Activated T-helper 2 cell treated with anti-CD3 and anti-CD28 coated beads, Interferon-gamma antibody, Interleukin-2, Interleukin-4, amounts not matched to agents 10 μg/mL and 5 μg/mL and 100 μg/mL, durations not matched to agents 14 hours and 24 hours and 36 hours (primary cell): ENCODE data around the gene PPFIA2. TPM values are rescaled to one million over a fixed set of nuclear protein-coding genes. Genes with fewer than 3 reads are reported as not detected.
"Not testable (repeated sequence)": the region's sequence is repeated elsewhere in the genome, so short reads cannot be mapped to it uniquely, and the experiment has no call there.

Experiments
- DNase-seq: peaks from one replicate; pipeline ENCODE4 v3.0.0; 2021; ENCODE audit warnings: low spot score
- H3K27ac Mint-ChIP-seq: one replicate; pipeline ENCODE4 v1.8.0; 2021; ENCODE audit warnings: mixed read lengths
- H3K27me3 Mint-ChIP-seq: one replicate; pipeline ENCODE4 v1.8.0; 2021; ENCODE audit warnings: low read depth, mixed read lengths
- H3K36me3 Mint-ChIP-seq: one replicate; pipeline ENCODE4 v1.8.0; 2021; ENCODE audit warnings: low read depth, mixed read lengths
- H3K4me1 Mint-ChIP-seq: one replicate; pipeline ENCODE4 v1.8.0; 2021; ENCODE audit warnings: low read depth, mixed read lengths
- H3K4me3 Mint-ChIP-seq: one replicate; pipeline ENCODE4 v1.8.0; 2021; ENCODE audit warnings: low read depth, mild to moderate bottlenecking, moderate library complexity, mixed read lengths
- H3K9me3 Mint-ChIP-seq: one replicate; pipeline ENCODE4 v1.8.0; 2021; ENCODE audit warnings: mixed read lengths
- intact Hi-C: fragments of 100-400 bp; cut with micrococcal nuclease; formaldehyde crosslinking; loops from one replicate; pipeline ENCODE4 v1.15.1; 2023
- total RNA-seq: library from RNA; stranded (reverse); gene quantifications from 2 replicates; pipeline ENCODE4 v1.2.3, GENCODE V29; 2022

Gene PPFIA2
- total RNA-seq, 1 donor from 2014 or later = not detected

GRCh38 chr12:81245907-81246570 is 513.1 kb downstream of the PPFIA2 start:
- no peak for DNase-seq
- no peaks in the 10 kb centered on the region for H3K27me3 Mint-ChIP-seq
- H3K4me1 Mint-ChIP-seq = no peaks in the 10 kb centered on the region
- no peak overlapping the region for H3K4me3 Mint-ChIP-seq
- peaks cover 12% of the 10 kb centered on the region for H3K9me3 Mint-ChIP-seq
- intact Hi-C loops = no loop called here
- H3K36me3 Mint-ChIP-seq = no peaks in the 10 kb centered on the region
- no peak overlapping the region for H3K27ac Mint-ChIP-seq

- H3K36me3 Mint-ChIP-seq = no peaks in the 10 kb centered on the region
- no peaks in the 10 kb centered on the region for H3K27me3 Mint-ChIP-seq
- peaks cover 12% of the 10 kb centered on the region for H3K9me3 Mint-ChIP-seq
- H3K27ac Mint-ChIP-seq = no peak overlapping the region
- H3K4me1 Mint-ChIP-seq = no peaks in the 10 kb centered on the region
- DNase-seq = no peak
- H3K4me3 Mint-ChIP-seq = no peak overlapping the region
- intact Hi-C loops = no loop called here
Measured at GRCh38 chr12:81245458-81245857, 513.7 kb downstream of the PPFIA2 start.

GRCh38 chr12:81231574-81232368 is 527.4 kb downstream of the PPFIA2 start:
- no peak for DNase-seq
- Mint-ChIP-seq H3K4me1 (no peaks in the 10 kb centered on the region), H3K9me3 (no peaks in the 10 kb centered on the region), H3K36me3 (no peaks in the 10 kb centered on the region), H3K27ac (no peak overlapping the region), H3K4me3 (no peak overlapping the region), H3K27me3 (no peaks in the 10 kb centered on the region)
- intact Hi-C loops = no loop called here

- Mint-ChIP-seq H3K27me3 (no peaks in the 10 kb centered on the region), H3K27ac (no peak overlapping the region), H3K4me3 (no peak overlapping the region), H3K36me3 (no peaks in the 10 kb centered on the region), H3K4me1 (no peaks in the 10 kb centered on the region), H3K9me3 (no peaks in the 10 kb centered on the region)
- DNase-seq = no peak
- intact Hi-C loops = no loop called here
Measured at GRCh38 chr12:81229759-81230158, 529.4 kb downstream of the PPFIA2 start.

GRCh38 chr12:81224626-81225025 is 534.5 kb downstream of the PPFIA2 start:
- no peaks in the 10 kb centered on the region for H3K4me1 Mint-ChIP-seq
- no peak overlapping the region for H3K27ac Mint-ChIP-seq
- intact Hi-C loops = no loop called here
- no peak for DNase-seq
- no peaks in the 10 kb centered on the region for H3K36me3 Mint-ChIP-seq
- no peak overlapping the region for H3K4me3 Mint-ChIP-seq
- no peaks in the 10 kb centered on the region for H3K9me3 Mint-ChIP-seq
- no peaks in the 10 kb centered on the region for H3K27me3 Mint-ChIP-seq

GRCh38 chr12:81222846-81223592 is 536.1 kb downstream of the PPFIA2 start:
- H3K4me1 Mint-ChIP-seq = no peaks in the 10 kb centered on the region
- DNase-seq = no peak
- intact Hi-C loops = no loop called here
- no peak overlapping the region for H3K4me3 Mint-ChIP-seq
- H3K36me3 Mint-ChIP-seq = no peaks in the 10 kb centered on the region
- no peak overlapping the region for H3K27ac Mint-ChIP-seq
- no peaks in the 10 kb centered on the region for H3K27me3 Mint-ChIP-seq
- no peaks in the 10 kb centered on the region for H3K9me3 Mint-ChIP-seq

GRCh38 chr12:81221681-81222080 is 537.5 kb downstream of the PPFIA2 start:
- H3K4me3 Mint-ChIP-seq = no peak overlapping the region
- H3K27ac Mint-ChIP-seq = no peak overlapping the region

GRCh38 chr12:81216739-81217138 is 542.4 kb downstream of the PPFIA2 start:
- Mint-ChIP-seq H3K4me1 (no peaks in the 10 kb centered on the region), H3K27me3 (no peaks in the 10 kb centered on the region), H3K36me3 (no peaks in the 10 kb centered on the region), H3K9me3 (no peaks in the 10 kb centered on the region), H3K27ac (no peak overlapping the region), H3K4me3 (no peak overlapping the region)
- intact Hi-C loops = no loop called here
- DNase-seq = no peak

More at GRCh38 chr12:81221681-81222080, 537.5 kb downstream of the PPFIA2 start:
- Mint-ChIP-seq H3K36me3 (no peaks in the 10 kb centered on the region), H3K4me1 (no peaks in the 10 kb centered on the region), H3K27me3 (no peaks in the 10 kb centered on the region), H3K9me3 (no peaks in the 10 kb centered on the region)
- no peak for DNase-seq
- intact Hi-C loops = no loop called here

GRCh38 chr12:81212996-81213696 is 546.0 kb downstream of the PPFIA2 start:
- Mint-ChIP-seq H3K36me3 (no peaks in the 10 kb centered on the region), H3K4me1 (no peaks in the 10 kb centered on the region), H3K4me3 (no peak overlapping the region), H3K9me3 (no peaks in the 10 kb centered on the region), H3K27me3 (no peaks in the 10 kb centered on the region), H3K27ac (no peak overlapping the region)
- DNase-seq = no peak
- intact Hi-C loops = no loop called here

GRCh38 chr12:81211306-81211705 is 547.8 kb downstream of the PPFIA2 start:
- H3K9me3 Mint-ChIP-seq = no peaks in the 10 kb centered on the region
- intact Hi-C loops = no loop called here
- no peak overlapping the region for H3K27ac Mint-ChIP-seq
- H3K36me3 Mint-ChIP-seq = no peaks in the 10 kb centered on the region
- H3K27me3 Mint-ChIP-seq = no peaks in the 10 kb centered on the region
- H3K4me3 Mint-ChIP-seq = no peak overlapping the region
- DNase-seq = no peak
- no peaks in the 10 kb centered on the region for H3K4me1 Mint-ChIP-seq

- DNase-seq, H3K9me3 Mint-ChIP-seq, H3K4me3 Mint-ChIP-seq, intact Hi-C loops, H3K27ac Mint-ChIP-seq, H3K4me1 Mint-ChIP-seq, H3K27me3 Mint-ChIP-seq, H3K36me3 Mint-ChIP-seq: not testable (repeated sequence)
Measured at GRCh38 chr12:81209772-81210225, 549.4 kb downstream of the PPFIA2 start.

GRCh38 chr12:81209012-81209411 is 550.1 kb downstream of the PPFIA2 start:
- Mint-ChIP-seq H3K9me3 (no peaks in the 10 kb centered on the region), H3K27ac (no peak overlapping the region), H3K4me3 (no peak overlapping the region), H3K4me1 (no peaks in the 10 kb centered on the region), H3K27me3 (no peaks in the 10 kb centered on the region), H3K36me3 (no peaks in the 10 kb centered on the region)
- intact Hi-C loops = no loop called here
- DNase-seq = no peak
